Psoas muscle (tissue), 8 donors: ENCODE measurements around the gene SLC19A2. TPM values are rescaled to one million over a fixed set of nuclear protein-coding genes. Genes with fewer than 3 reads are reported as not detected.

ENCODE experiments used
- ATAC-seq, 4 donors: fragments of 200-7000 bp; cut with Tn5 transposase; one replicate each; pipeline ENCODE4 v1.9.1; 2020; ENCODE audit warnings: moderate library complexity in 3 of 4, mild to moderate bottlenecking in 2 of 4
- DNase-seq, 2 donors: peaks; one replicate each; pipeline ENCODE4 v3.0.0-alpha.2; 2020
- H3K27ac ChIP-seq: fragments of 200-600 bp; one replicate; pipeline ENCODE4 v1.8.0; 2022
- H3K27me3 ChIP-seq, 3 donors: fragments of 200-600 bp in 1 of 3; one replicate each; pipeline versions ENCODE4 v1.6.1 to v1.8.0; 2013 to 2022; ENCODE audit warnings: low read length in 2 of 3, mild to moderate bottlenecking in 2 of 3, moderate library complexity in 1 of 3; ENCODE audit not compliant: insufficient read depth in 3 of 3
- H3K36me3 ChIP-seq, 2 donors: fragments of 200-600 bp in 1 of 2; one replicate each; pipeline versions ENCODE4 v1.6.1 to v1.8.0; 2013 to 2022; ENCODE audit warnings: low read depth in 1 of 2, mild to moderate bottlenecking in 1 of 2, moderate library complexity in 1 of 2; ENCODE audit not compliant: insufficient read depth in 1 of 2
- H3K4me1 ChIP-seq: fragments of 200-600 bp; one replicate; pipeline ENCODE4 v1.8.0; 2022
- H3K4me3 ChIP-seq: fragments of 200-600 bp; one replicate; pipeline ENCODE4 v1.8.0; 2022; ENCODE audit warnings: mild to moderate bottlenecking
- H3K9me3 ChIP-seq: fragments of 200-600 bp; one replicate; pipeline ENCODE4 v1.8.0; 2022
- CTCF ChIP-seq: fragments of 200-600 bp; IDR thresholded peaks from one replicate; pipeline ENCODE4 v1.8.0; 2022; ENCODE audit warnings: antibody characterized with exemption
- WGBS, 3 donors: extraction: QIAGEN DNeasy Blood & Tissue Kit; methylation state at CpG; one replicate each; pipeline versions ENCODE4 v1.1.6 to v1.1.7; 2013; 5-methylcytosine and 5-hydroxymethylcytosine counted together
- intact Hi-C, 2 donors: fragments of 100-400 bp; cut with DNase I; formaldehyde crosslinking; loops; one replicate each; pipeline versions ENCODE4 v1.11.0 to v1.14.2; 2022
- polyA plus RNA-seq, 3 donors: library from polyadenylated mRNA; stranded (reverse); fragments of 200-250 nt; gene quantifications; one replicate each; pipeline ENCODE4 v1.2.3, GENCODE V29; 2013
- total RNA-seq, 4 donors: library from RNA; stranded (reverse); fragmentation: NEBNext Ultra II Directional in 2 of 4; extraction: Animal tissue kit (Norgen Biotek cat#: 25700) in 2 of 4; gene quantifications; one replicate each; pipeline versions ENCODE4 v1.2.1 to v1.2.4, GENCODE V29; 2021 to 2023
- donor health status: healthy with polysubstance abuse.
- donor health status: DM: no; HTN: no; CAD: no; lungs with moderate emphysema.
- donor health status: Bipolar disorder and iron deficiency.
- donor health status: healthy.
- donor health status: DM: yes; HTN: yes; CAD: no.
- donor health status: DM: no; HTN: no; CAD: no.
- donor health status: DM: no; HTN: no; CAD: no.
- donor health status: DM: yes; HTN: yes; CAD: no.

SLC19A2 gene
- total and polyA plus RNA-seq, 7 donors = 23.6 to 151 (median 135) TPM

GRCh38 chr1:169468982-169469381 is 16.8 kb downstream of the SLC19A2 start:
- Histone ChIP-seq H3K4me1 (no peaks in the 10 kb centered on the region), H3K36me3 (peaks cover 18 to 75% of the 10 kb centered on the region in 2 donors), H3K4me3 (no peak overlapping the region), H3K27ac (no peak overlapping the region), H3K9me3 (no peaks in the 10 kb centered on the region), H3K27me3 (no peaks in the 10 kb centered on the region)
- intact Hi-C loops = loop anchor here in 1 of 2 donors (5.0 kb wide), 1 partner anchor 78 kb away; no protein-coding TSS in a partner anchor
- ATAC-seq (peak in 3 of 4 donors; percentile 19 to 33 (median 32)), DNase-seq (no peak)
- TF ChIP-seq CTCF = no peak

GRCh38 chr1:169466259-169467230 is 19.2 kb downstream of the SLC19A2 start:
- peaks cover 18 to 74% of the 10 kb centered on the region in 2 donors for H3K36me3 ChIP-seq
- intact Hi-C loops = loop anchor here in 1 of 2 donors (5.0 kb wide), 1 partner anchor 81 kb away; no protein-coding TSS in a partner anchor

GRCh38 chr1:169465281-169465680 is 20.5 kb downstream of the SLC19A2 start:
- no peak for TF ChIP-seq CTCF
- H3K27ac ChIP-seq = no peak overlapping the region
- no peak overlapping the region for H3K4me3 ChIP-seq
- intact Hi-C loops = loop anchor here in 1 of 2 donors (5.0 kb wide), 1 partner anchor 82 kb away; no protein-coding TSS in a partner anchor
- ATAC-seq (no peak), DNase-seq (no peak)
- H3K9me3 ChIP-seq = no peaks in the 10 kb centered on the region
- H3K4me1 ChIP-seq = no peaks in the 10 kb centered on the region
- H3K27me3 ChIP-seq = no peaks in the 10 kb centered on the region
- H3K36me3 ChIP-seq = peaks cover 18 to 67% of the 10 kb centered on the region in 2 donors

More at GRCh38 chr1:169466259-169467230, 19.2 kb downstream of the SLC19A2 start:
- 75 to 78% (median 76%) methylated on average over 8 of the region's 8 CpGs for WGBS, 3 donors
- no peaks in the 10 kb centered on the region for H3K9me3 ChIP-seq
- ATAC-seq = peak in 2 of 4 donors; percentile 0 to 7
- no peak overlapping the region for H3K27ac ChIP-seq
- no peak for DNase-seq
- TF ChIP-seq CTCF = peak; percentile 35
- H3K4me1 ChIP-seq = no peaks in the 10 kb centered on the region
- no peaks in the 10 kb centered on the region for H3K27me3 ChIP-seq
- no peak overlapping the region for H3K4me3 ChIP-seq

GRCh38 chr1:169462385-169462784 is 23.4 kb downstream of the SLC19A2 start:
- intact Hi-C loops = no loop called here
- Histone ChIP-seq H3K4me1 (no peaks in the 10 kb centered on the region), H3K4me3 (no peak overlapping the region), H3K36me3 (peaks cover 0 to 38% of the 10 kb centered on the region in 2 donors), H3K9me3 (peaks cover 10% of the 10 kb centered on the region), H3K27me3 (no peaks in the 10 kb centered on the region), H3K27ac (no peak overlapping the region)
- no peak for TF ChIP-seq CTCF
- no peak for ATAC-seq
- DNase-seq = no peak
- WGBS, 3 donors = 95 to 99% (median 97%) methylated on average over 5 of the region's 5 CpGs
